ENCODE results near the gene RAB9A.
A peak's percentile ranks its signal among the peaks of the same experiment; 100 is the strongest.

RAB9A gene

DNA sequence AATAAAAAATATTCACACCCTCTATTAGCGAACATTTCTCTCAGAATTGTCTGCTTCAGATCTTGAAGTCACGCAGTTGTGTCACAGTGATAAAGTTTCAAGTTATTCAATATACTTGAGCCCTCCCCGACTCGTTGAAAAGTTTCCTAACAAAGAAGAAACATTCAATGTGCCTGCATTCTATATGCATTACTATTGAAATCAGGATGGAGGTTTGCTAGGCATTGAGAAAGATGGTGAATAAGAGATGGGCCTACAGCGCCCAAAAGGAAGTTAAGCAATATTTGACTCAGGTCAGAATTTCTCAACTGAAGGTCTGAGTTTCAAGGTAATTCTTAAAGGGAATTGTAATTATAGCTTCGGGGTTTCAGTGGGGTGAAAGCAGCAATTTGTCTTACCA lies 29.9 kb upstream of the RAB9A start:
- no peak for TF ChIP-seq CTCF (IDR thresholded peaks at IDR 0.05)
- Histone ChIP-seq H3K27ac (no peak overlapping the region), H2AFZ (peak overlapping the region; percentile 51), H3K79me2 (no peaks in the 10 kb centered on the region), H3K4me3 (ENCODE audit: low read depth, low read length) (no peak overlapping the region), H3K9me3 (ENCODE audit: control insufficient read depth, low read length) (no peaks in the 10 kb centered on the region), H3K9ac (no peak overlapping the region), H3K4me2 (ENCODE audit: low read length) (peak overlapping the region; percentile 31), H3K27me3 (ENCODE audit: control insufficient read depth, insufficient read depth, low read length) (no peaks in the 10 kb centered on the region), H3K4me1 (no peaks in the 10 kb centered on the region), H3K36me3 (ENCODE audit: control insufficient read depth, insufficient read depth, low read length) (no peaks in the 10 kb centered on the region)

- no peak overlapping the region for H3K9ac ChIP-seq
- no peak overlapping the region for H3K4me2 ChIP-seq (ENCODE audit: low read length)
- H3K4me3 ChIP-seq (ENCODE audit: low read depth, low read length) = peak overlapping the region; percentile 22
- no peaks in the 10 kb centered on the region for H3K36me3 ChIP-seq (ENCODE audit: control insufficient read depth, insufficient read depth, low read length)
- TF ChIP-seq CTCF (IDR thresholded peaks at IDR 0.05) = no peak
- no peaks in the 10 kb centered on the region for H3K4me1 ChIP-seq
- no peak overlapping the region for H3K27ac ChIP-seq
- no peaks in the 10 kb centered on the region for H3K9me3 ChIP-seq (ENCODE audit: control insufficient read depth, low read length)
- no peaks in the 10 kb centered on the region for H3K79me2 ChIP-seq
- no peaks in the 10 kb centered on the region for H3K27me3 ChIP-seq (ENCODE audit: control insufficient read depth, insufficient read depth, low read length)
- no peak overlapping the region for H2AFZ ChIP-seq
Measured at GRCh38 chrX:13661735-13662288, 27.1 kb upstream of the RAB9A start.

DNA sequence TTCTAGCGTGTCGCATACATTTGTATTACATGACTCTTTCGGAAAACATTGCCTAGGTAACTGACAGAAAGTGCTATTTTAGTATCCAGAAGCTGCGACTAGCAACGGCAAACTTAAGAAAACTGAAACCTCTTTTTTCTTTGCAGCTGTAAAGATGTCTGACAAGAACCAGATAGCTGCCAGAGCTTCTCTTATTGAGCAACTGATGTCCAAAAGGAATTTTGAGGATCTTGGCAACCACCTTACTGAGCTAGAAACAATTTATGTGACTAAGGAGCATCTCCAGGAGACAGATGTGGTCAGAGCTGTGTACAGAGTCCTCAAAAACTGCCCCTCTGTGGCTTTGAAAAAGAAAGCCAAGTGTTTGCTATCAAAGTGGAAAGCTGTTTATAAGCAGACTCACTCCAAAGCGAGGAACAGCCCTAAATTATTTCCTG lies 26.6 kb upstream of the RAB9A start:
- Histone ChIP-seq H3K4me2 (ENCODE audit: low read length) (no peak overlapping the region), H3K79me2 (no peaks in the 10 kb centered on the region), H3K27me3 (ENCODE audit: control insufficient read depth, insufficient read depth, low read length) (no peaks in the 10 kb centered on the region), H3K9me3 (ENCODE audit: control insufficient read depth, low read length) (no peaks in the 10 kb centered on the region), H3K36me3 (ENCODE audit: control insufficient read depth, insufficient read depth, low read length) (no peaks in the 10 kb centered on the region), H3K4me1 (no peaks in the 10 kb centered on the region), H3K9ac (no peak overlapping the region), H3K4me3 (ENCODE audit: low read depth, low read length) (peak overlapping the region; percentile 22), H3K27ac (no peak overlapping the region), H2AFZ (no peak overlapping the region)
- no peak for TF ChIP-seq CTCF (IDR thresholded peaks at IDR 0.05)

DNA sequence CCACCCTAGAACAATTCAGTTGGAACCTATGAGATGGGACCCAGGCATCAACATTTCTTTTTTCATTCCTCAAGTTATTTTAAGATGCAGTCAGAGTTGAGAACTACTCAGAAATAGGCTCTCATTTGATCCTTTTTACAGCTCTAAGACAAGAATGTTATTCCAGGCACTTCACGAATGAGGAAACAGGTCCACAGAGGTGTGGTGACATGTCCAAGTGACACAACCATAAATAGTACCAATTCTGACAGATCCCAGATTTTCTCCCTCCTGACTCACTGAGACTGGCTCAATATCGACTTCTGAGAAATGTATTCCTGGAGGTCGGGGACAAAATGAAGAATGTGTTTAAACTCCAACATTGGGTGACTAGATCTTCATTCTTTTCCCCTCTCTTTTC lies 24.9 kb upstream of the RAB9A start:
- TF ChIP-seq CTCF (IDR thresholded peaks at IDR 0.05) = no peak
- Histone ChIP-seq H3K27ac (peak overlapping the region; percentile 57), H3K9me3 (ENCODE audit: control insufficient read depth, low read length) (no peaks in the 10 kb centered on the region)

DNA sequence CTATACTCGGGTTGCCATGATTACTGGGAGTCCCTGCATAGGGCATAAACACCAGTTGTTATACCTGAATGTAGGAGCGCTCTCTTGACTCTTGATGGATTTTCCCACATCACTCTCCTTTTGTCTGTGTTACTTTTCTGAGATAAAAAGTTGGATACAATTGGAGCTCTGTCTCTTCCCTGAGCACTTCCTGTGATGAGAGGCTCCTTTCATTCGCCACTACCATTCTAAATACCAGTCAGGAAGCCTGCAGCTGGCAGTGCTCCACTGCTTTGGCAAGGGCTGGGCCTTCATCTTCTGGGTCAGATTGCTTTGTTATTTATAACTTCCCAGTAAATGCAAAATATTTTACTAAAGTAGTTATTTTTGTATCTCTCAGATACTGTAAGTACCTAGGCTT lies 22.1 kb upstream of the RAB9A start:
- Histone ChIP-seq H3K4me1 (no peaks in the 10 kb centered on the region), H3K27me3 (ENCODE audit: control insufficient read depth, insufficient read depth, low read length) (no peaks in the 10 kb centered on the region), H3K9ac (no peak overlapping the region), H3K27ac (peak overlapping the region; percentile 19), H2AFZ (peak overlapping the region; percentile 56), H3K4me2 (ENCODE audit: low read length) (no peak overlapping the region), H3K36me3 (ENCODE audit: control insufficient read depth, insufficient read depth, low read length) (no peaks in the 10 kb centered on the region), H3K79me2 (no peaks in the 10 kb centered on the region), H3K4me3 (ENCODE audit: low read depth, low read length) (no peak overlapping the region), H3K9me3 (ENCODE audit: control insufficient read depth, low read length) (no peaks in the 10 kb centered on the region)
- TF ChIP-seq CTCF (IDR thresholded peaks at IDR 0.05) = no peak

More for the DNA sequence above, 24.9 kb upstream of the RAB9A start:
- H3K4me1 ChIP-seq = no peaks in the 10 kb centered on the region
- no peaks in the 10 kb centered on the region for H3K79me2 ChIP-seq
- H2AFZ ChIP-seq = no peak overlapping the region
- H3K27me3 ChIP-seq (ENCODE audit: control insufficient read depth, insufficient read depth, low read length) = no peaks in the 10 kb centered on the region
- H3K9ac ChIP-seq = no peak overlapping the region
- H3K4me3 ChIP-seq (ENCODE audit: low read depth, low read length) = no peak overlapping the region
- H3K36me3 ChIP-seq (ENCODE audit: control insufficient read depth, insufficient read depth, low read length) = no peaks in the 10 kb centered on the region
- no peak overlapping the region for H3K4me2 ChIP-seq (ENCODE audit: low read length)

Data from parathyroid adenoma (tissue), 2 donors.